Adrenal gland (tissue), 5 donors: ENCODE results near the gene SCN2B.

Source experiments
- POLR2A ChIP-seq, 2 donors: fragments of 450-650 bp; IDR thresholded peaks; one replicate each; pipeline ENCODE4 v1.6.1; 2017; ENCODE audit warnings: antibody characterized with exemption in 2 of 2, mild to moderate bottlenecking in 2 of 2, moderate library complexity in 1 of 2
- TF ChIP-seq, protein P1 (sequence below), 6 experiments: fragments of 450-650 bp in 4 of 6; fragments of 200-600 bp in 2 of 6; sonication (generic) in 1 of 6; IDR thresholded peaks; 1 replicate in 5 of 6; 2 replicates in 1 of 6; pipeline versions ENCODE4 v1.5.1 to v1.8.0; 2016 to 2021; ENCODE audit warnings: antibody characterized with exemption in 6 of 6, mild to moderate bottlenecking in 2 of 6, moderate library complexity in 1 of 6
- donor health status: DM: no; HTN: no; CAD: no.

- no peak for TF ChIP-seq POLR2A (IDR thresholded peaks at IDR 0.05)
- TF ChIP-seq, protein P1, sequence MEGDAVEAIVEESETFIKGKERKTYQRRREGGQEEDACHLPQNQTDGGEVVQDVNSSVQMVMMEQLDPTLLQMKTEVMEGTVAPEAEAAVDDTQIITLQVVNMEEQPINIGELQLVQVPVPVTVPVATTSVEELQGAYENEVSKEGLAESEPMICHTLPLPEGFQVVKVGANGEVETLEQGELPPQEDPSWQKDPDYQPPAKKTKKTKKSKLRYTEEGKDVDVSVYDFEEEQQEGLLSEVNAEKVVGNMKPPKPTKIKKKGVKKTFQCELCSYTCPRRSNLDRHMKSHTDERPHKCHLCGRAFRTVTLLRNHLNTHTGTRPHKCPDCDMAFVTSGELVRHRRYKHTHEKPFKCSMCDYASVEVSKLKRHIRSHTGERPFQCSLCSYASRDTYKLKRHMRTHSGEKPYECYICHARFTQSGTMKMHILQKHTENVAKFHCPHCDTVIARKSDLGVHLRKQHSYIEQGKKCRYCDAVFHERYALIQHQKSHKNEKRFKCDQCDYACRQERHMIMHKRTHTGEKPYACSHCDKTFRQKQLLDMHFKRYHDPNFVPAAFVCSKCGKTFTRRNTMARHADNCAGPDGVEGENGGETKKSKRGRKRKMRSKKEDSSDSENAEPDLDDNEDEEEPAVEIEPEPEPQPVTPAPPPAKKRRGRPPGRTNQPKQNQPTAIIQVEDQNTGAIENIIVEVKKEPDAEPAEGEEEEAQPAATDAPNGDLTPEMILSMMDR (IDR thresholded peaks at IDR 0.05) = no peak
These were observed 17.6 kb upstream of the SCN2B start for GRCh38 chr11:118193910-118194566.
